ENCODE results near the gene RHBDD2.

GRCh38 chr7:75905785-75906604 lies 27.2 kb downstream of the RHBDD2 start:
- no peak for TF ChIP-seq GLIS3 (CRISPR knock-in tag; IDR thresholded peaks at IDR 0.05)
- no peak for TF ChIP-seq PATZ1 (CRISPR knock-in tag; IDR thresholded peaks at IDR 0.05; ENCODE audit: borderline replicate concordance)
- no peak for TF ChIP-seq CSDC2 (CRISPR knock-in tag; IDR thresholded peaks at IDR 0.05)
- TF ChIP-seq TOX (CRISPR knock-in tag; IDR thresholded peaks at IDR 0.05; ENCODE audit: borderline replicate concordance), result no peak
- TF ChIP-seq CSRNP3 (CRISPR knock-in tag; IDR thresholded peaks at IDR 0.05), result no peak
- no peak for TF ChIP-seq ZFP30 (CRISPR knock-in tag; IDR thresholded peaks at IDR 0.05)
- TF ChIP-seq TSHZ2 (CRISPR knock-in tag; IDR thresholded peaks at IDR 0.05), result no peak
- no peak for TF ChIP-seq ARNTL (CRISPR knock-in tag; IDR thresholded peaks at IDR 0.05; ENCODE audit: borderline replicate concordance, low read depth)
- TF ChIP-seq CREB5 (CRISPR knock-in tag; IDR thresholded peaks at IDR 0.05; ENCODE audit: low read depth), result no peak

Measured in SK-N-SH treated with all-trans-retinoic acid at 6 μM for 48 hours (cell line).